EH (cell line): ENCODE measurements around the gene ARMC3.
"Not testable (repeated sequence)": the region's sequence is repeated elsewhere in the genome, so short reads cannot be mapped to it uniquely, and the experiment has no call there.

Experiments
- DNase-seq: peaks from one replicate; pipeline ENCODE4 v3.0.0-alpha.2; 2015; ENCODE audit warnings: low read depth

Gene ARMC3

DNA sequence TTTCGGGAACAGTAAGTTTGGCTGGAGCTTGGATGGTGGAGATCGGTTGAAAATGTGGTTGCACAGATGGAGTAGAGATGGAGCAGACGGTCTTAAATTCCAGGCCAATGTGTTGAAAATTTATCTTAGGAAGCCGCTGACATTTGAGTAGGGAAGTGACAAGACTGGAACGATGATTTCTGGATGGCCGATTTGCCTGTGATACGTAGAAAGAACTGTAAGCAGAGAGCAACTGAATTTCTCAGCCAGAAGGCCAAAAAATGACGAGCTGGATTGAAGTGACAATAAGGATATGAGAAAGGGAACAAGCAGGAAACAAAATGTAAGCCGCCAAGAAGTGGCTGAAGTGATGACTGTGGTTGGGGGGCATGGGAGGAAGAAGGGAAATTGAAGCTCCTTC is 687 bp upstream of the ARMC3 start:
- no peak for DNase-seq

DNA sequence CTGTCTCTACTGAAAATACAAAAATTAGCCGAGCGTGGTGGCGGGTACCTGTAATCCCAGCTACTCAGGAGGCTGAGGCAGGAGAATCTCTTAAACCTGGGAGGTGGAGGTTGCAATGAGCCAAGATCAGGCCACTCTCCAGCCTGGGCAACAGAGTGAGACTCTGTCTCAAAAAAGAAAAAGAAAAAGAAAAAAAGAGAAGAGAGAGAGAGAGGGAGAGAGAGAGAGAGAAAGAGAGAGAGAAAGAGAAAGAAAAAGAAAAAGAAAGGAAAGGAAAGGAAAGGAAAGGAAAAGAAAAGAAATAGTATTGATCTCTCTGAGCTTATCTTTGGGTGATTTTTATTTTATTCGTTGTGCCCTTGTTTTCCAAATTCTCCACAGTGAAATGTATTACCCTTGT is 1.2 kb downstream of the ARMC3 start:
- not testable (repeated sequence) for DNase-seq

DNA sequence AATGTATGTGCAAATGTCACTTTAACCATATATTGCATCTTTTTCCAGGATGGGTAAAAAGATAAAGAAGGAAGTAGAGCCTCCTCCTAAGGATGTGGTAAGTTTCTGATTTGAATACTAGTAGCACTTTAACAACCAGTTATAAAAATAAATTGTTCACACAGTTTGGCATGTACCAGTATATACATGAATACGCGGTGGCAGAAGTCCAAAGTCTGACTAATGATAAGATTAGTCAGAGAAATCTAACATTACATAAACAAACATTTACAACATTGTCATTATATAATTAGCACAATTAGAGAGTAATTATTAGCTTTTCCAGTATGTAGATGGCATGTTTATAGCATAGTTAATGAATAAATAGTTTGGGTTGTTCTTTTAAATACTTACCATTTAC is 4.1 kb downstream of the ARMC3 start:
- peak; percentile 35 for DNase-seq

DNA sequence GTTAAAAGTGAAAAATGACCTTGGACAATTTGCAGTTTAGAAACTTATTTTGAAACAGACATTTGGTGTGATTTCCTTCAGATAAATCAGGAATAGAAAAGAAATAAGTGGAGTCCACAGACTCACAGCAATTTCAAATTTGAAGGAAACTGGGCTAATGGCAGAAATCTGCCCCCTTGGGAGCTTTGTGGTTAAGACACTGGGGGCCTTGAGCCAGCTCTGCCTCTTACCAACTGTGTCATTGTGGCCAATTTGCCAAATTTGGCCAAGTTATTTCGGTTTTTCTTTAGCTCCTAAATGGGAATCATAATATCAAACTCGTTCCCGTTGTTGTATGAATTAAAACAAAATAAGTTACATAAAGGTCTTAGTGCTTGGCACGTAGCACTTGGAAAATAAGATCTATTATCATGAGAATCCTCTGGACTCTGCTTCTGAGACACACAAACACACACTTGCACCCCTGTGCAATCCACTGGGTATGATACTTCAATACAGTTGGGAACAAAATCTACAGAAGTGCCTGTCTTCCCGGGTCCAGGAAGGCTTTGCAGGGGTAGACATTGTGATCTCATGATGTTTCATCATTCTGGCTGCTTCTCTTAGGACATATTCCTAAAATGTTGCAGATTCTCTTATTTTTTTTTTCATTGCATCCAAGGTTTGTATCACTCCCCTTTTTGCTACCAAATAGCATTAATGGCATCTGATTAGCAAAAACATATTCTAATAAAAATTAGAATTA is 4.9 kb downstream of the ARMC3 start:
- DNase-seq: no peak

DNA sequence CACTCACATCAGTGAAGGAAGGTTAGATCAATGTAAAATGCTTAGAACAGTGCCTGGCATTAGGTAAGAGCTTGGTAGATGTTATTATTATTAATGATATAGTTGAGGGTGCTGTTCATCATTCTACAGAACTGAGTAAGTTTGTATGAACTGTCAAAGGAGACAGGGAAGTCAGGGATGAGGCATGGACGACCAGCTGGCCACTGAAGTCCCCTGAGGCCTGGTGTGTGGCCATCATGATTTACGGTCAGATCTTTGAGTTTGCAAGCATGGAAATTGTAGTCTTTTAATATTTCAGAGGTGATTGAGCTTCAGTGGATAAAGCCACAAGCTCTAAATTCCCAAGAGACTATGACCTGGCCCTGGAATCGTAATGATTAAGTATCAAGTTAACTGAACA is 6.9 kb downstream of the ARMC3 start:
- DNase-seq: no peak

DNA sequence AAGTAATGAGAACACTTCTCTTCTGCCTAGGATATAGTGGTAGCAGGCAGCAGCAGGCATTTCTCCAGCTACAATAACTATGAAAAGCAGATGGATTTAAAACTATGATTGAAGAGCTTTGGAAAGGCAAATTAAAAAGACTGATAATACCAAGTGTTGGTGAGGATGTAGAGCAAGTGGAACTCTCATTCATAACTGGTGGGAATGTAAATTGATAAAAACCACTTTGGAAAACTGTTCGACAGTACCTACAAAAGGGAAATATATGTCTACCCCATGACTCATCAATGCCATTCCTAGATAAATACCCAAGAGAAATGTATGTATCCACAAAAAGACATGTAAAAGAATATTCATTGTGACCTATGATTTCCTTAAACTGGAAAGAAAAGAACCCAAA is 14.6 kb downstream of the ARMC3 start:
- no peak for DNase-seq

DNA sequence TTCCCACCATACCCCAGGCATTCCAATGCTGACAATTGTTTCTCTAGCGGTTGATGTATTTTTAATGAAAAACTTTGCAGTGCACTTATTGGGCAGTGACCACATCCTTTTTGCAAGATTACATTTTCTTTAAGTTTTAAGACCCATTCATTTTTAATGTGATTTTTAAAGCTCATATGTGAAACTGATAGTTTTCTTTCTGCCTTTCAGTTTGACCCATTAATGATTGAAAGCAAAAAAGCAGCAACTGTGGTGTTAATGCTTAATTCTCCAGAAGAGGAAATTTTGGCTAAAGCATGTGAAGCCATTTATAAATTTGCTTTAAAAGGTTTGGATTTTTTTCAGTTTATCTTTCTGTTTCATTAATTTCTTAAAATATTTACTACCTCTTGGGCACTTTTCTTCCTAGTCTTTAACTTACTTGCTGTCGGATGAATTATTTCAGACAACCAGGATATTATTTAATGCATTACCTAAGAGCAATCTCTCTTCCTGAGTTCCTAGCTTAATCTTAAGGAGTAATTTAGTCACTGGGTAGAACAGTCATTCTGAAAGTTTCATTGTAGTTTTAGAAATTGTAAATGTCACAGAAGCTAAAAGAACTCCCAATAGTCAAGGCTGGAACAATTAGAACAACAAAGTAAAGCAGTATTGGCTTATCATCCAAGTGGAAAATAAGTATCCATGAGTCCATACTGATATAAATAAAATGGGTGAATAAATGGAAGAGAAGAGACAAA is 18.3 kb downstream of the ARMC3 start:
- DNase-seq: no peak

DNA sequence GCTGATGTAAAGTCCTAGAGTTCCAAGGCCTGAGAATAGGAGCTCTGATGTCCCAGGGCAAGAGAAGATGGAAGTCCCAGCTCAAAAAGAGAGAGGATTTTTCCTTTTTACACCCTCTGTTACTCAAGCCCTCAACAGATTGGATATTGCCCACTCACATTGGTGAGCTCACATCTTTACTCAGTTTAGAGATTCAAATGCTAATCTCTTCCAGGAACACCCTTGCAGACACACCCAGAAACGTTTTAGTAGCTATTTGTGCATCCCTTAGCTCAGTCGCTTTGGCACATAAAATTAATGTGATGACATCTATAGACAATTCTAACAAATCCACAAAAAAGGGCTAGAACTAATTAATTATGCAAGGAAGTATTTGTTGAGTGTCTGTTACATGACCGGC is 27.1 kb downstream of the ARMC3 start:
- DNase-seq: no peak

DNA sequence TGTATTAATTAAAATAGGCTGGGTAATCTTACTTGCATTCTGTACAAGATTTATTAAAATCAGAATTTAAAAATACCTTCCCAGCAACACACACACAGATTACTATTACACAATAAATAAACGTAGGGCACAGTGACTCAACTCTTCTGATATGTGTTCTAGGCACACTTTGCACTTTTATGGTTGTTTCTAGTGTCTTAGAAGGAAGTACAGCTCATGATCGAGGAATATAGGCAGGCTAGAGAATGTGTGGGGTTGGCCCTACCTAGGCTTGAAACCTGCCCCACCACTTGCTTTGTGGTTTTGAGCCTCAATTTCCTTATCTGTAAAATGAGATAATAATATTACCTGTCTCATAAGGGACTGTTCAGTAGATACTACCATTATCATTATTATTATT is 30.5 kb downstream of the ARMC3 start:
- peak; percentile 2 for DNase-seq

DNA sequence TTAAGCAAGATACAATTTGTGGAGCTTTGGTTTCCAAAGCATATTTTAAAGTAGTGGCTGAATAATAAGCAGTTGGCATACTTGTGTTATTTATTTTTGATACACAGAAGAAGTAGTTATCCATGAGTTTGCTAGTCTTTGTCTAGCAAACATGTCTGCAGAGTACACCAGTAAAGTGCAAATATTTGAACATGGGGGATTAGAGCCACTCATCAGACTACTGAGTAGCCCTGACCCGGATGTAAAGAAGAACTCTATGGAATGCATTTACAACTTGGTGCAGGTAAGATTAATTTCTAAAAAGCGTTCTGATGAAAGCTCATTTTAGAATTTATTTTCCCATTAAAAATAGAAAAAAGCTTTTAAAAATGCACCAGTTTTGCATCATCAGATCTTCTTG is 31.4 kb downstream of the ARMC3 start:
- DNase-seq: no peak

DNA sequence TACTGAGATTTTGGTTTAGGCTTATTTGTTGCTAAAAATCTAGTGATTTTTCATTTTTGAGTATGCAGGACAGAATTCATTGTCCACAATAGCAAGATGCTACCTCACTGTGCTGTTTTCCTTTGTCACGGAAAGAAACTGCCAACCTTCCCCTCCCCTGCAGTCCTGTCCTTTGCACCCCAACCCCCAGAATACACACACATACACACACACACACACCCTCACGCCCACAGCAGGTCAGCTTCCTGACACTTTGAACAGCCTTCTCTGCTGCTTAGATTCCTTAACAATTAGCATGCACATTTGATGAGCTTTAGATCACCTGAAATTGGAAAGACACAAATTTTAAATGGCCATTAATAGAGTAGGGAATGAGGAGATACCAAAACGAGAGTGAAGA is 32.1 kb downstream of the ARMC3 start:
- no peak for DNase-seq

DNA sequence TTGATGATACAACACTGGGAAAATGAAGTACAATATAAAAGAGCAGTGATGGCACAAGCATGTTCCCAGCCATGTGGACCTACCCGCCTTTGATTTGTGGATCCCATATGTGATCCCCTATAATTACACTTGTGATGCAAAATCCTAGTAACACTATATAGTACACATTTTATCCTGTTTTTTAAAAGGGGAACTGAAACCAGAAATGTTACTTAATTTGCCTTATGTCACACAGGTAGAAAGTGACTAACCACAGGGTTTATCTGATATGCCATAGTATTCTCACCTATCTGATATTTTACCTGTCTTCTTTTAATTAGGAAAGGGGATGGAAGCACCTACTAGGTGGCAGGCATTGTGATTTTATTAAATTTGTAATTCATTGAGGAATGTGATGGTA is 35.0 kb downstream of the ARMC3 start:
- no peak for DNase-seq

DNA sequence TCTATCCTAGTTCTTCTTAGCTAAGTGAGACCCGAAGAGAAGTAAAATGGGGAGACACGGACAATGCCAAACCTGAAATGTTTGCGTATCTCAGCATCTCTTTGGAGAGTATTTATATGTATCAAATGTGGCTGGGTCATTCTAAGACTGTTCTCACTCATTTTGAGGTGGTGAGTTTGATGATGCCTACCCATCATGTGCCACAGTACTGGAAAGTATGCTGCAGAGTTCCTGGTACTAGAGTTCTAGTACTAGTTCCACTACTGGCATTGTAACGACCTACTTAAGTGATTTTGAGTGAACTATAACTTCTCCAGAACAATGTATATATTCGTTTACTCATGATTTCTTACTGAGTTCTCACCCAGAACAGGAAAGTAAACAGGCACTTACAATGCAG is 41.9 kb downstream of the ARMC3 start:
- DNase-seq: no peak

DNA sequence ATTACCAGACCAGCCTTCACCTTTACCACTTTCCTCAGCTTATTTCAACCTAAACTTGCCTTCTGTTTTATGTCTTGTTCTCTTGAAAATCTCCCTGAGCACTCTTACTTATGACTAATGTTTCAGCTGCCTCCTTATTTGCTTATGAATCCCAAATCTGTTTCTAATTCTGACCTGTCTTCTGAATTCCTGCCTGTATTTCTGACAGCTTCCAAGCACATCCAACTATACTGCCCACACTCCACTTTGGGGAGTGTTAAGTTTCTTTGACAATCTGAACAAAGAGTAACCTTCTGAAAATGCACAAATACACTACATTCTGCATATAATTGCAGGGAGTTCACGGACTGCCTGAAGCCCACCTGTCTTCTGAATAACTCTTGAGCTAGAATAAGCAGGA is 48.7 kb downstream of the ARMC3 start:
- DNase-seq: no peak

DNA sequence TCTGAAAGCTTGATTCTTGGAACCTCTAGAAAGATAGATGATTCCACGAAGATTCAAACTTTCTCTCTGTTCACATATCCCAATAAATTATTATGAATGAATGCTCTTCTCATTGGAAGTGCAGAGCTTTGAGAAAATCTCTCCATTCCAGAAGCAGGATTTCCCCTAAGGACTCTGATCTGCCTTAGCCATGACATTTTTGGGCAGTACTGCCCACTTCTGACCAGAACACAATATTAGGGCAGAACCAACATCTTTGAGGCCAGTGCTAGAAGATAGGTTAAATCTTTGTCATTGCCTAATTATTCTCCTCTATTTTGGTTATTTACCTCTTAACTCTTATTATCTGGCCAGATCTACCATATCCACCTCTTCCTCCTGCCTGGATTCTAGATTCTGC is 49.9 kb downstream of the ARMC3 start:
- no peak for DNase-seq

DNA sequence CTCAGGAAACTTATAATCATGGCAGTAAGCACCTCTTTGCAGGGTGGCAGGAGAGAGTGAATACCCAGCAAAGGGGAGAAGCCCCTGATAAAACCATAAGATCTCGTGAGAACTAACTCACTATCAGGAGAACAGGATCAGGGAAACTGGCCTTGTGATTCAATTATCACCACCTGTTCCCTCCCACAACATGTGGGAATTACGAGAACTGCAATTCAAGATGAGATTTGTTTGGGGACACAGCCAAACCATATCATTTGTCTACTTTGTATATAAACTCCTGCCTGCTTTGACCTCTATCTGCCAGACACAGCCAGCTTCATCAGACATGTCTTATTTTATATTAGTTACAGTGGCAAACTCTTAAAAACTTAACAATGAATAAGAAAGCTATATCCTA is 50.4 kb downstream of the ARMC3 start:
- no peak for DNase-seq

DNA sequence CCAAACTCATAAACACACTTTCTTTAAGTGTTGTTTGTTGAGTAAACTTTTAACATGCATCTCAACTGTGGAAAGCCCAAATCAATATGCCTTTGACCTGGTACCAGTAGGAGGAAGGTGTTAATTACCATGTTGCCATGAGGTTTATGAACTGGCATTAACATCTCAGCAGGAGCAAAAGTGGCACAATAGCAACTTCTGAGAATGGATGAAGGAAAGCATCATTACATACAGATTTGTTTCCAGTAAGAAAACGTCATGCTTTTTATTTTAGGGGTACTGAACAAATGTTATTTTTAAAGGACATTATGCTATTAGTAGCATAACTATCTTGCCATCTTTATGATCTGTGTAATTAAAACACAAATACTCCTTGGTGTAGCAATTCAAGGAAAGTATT is 51.1 kb downstream of the ARMC3 start:
- no peak for DNase-seq

DNA sequence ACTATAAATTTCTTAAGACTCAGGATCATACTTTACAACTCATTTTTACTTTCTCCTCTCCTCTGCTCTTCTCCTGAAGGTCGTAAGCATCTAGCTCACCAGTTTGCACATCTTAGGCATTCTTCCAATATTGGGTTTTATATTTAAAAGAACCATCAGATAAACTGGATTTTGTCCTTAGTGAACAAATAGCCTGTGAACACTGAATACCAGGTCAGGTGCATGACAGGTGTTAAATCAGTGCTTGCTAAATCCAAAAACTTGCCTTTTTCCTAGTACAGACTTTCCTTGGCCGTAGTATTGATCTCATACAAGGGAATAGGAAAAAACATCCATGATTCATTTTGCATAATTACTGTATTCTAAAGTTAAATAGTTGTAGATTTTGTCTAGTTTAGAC is 53.0 kb downstream of the ARMC3 start:
- DNase-seq: no peak

DNA sequence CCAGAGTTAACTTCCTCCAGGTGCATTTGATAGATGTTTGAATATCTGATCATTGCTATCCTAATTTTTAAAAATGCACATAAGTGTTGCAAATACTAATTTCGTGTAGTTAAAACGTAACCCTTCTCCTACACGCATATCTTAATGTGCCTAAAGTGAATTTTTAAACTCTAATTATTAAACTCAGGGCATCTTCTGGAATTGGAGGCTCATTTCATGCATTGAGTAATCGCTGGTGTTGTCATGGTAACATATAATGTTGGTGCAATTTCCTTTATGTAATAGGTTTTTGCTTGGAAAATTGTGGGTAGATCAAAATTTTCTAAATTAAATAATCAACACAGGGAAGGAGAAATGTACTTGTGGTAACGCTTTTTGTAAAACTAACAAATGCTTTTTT is 56.2 kb downstream of the ARMC3 start:
- DNase-seq: no peak

DNA sequence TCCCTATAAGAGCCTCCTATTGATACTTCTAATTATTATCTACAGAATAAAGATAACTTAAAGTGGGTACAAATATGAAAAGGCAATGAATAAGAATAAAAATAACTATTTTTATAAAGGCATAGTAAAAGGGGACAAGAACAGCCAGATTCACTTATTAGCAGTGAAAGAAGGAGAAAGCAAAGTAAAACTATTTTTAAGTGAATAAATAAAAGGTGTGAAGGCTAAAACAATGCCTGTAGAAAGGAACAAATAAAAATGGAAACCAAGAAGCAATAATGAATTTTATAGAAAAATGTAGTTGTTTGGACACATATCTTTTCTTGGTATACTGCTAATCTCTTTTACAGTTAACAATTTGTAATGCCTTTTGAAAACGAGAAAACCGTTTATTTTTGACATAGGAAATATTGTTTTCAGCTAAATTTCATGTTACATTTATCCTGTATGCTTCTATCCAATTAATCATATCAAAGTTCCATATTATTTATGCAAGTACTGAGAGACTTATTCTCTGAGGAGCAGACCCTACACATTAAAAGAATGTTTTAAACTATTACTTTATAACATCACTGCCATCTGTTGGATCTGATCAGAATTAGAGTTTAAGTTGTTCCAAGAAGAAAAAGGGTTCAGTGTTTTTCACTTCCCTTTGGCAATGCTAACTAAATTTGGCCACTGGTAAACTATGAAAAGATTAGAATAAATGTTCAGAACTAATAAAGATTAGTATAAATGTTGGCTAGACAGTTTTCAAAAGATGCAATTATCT is 59.1 kb downstream of the ARMC3 start:
- DNase-seq: peak; percentile 39

DNA sequence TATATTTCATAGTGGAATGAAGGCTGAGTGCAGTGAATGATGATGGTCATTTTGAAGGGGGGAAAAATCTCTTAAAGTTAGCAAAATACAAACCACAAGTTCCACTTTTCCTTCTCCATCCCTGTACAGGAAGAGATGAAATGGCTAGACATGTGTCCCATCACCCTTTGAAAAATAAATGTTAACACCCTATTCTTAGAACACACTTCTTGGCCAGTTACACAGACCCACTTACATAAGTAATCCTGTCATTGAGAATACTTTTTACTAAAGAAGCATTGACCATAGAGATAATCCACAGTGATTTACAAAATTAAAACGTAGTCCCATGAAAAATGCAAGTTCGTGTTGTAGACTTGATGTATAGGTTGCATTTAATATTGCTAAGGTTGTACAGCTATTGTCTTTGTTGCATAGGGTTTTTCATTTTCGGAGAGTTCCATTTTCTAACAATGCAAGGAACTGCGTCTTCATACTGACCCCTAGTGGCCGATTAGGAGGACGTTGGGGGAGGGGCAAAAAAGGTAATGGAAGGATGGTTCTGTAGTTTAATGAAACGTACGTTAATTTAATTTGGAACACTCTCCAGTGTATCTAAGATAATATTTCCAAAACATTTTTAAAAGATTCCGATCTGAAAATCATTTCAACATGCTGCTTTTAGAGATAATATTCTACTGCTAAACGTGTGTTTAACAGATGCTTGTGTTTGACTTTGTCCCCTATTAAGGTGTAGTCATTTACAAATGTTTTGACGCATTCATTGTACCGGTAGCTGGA is 60.9 kb downstream of the ARMC3 start:
- DNase-seq: peak; percentile 63

DNA sequence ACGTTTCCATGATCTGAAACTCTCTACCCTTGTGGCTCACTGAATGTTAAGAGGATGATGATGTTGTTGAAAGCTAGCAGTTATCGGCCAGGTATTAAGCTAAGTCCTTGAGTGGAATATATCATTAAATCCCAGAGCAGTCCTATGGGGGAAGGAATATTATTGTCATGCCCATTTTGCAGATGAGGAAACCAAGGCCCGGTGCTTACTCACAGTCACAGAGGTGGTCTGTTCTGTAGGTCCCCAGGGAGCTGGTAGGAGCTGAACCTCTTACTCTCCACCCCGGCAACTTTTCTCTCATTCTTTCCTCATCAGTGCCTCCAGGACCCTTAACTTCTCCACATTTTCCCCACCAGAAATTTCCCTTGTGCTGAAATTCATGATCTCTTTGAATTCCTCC is 62.6 kb downstream of the ARMC3 start:
- DNase-seq: no peak
